ENCODE data around the gene SPPL2B. TPM values are rescaled to one million over a fixed set of nuclear protein-coding genes. Genes with fewer than 3 reads are reported as not detected.

Gene SPPL2B
- total RNA-seq, 1 donor from 2014 or later, result 153 TPM

- no peak overlapping the region for H3K27ac Mint-ChIP-seq
- H3K4me1 Mint-ChIP-seq (ENCODE audit: low read depth), result no peaks in the 10 kb centered on the region
- no peaks in the 10 kb centered on the region for H3K36me3 Mint-ChIP-seq (ENCODE audit: insufficient read depth)
- H3K9me3 Mint-ChIP-seq (ENCODE audit: low read depth), result no peaks in the 10 kb centered on the region
- H3K27me3 Mint-ChIP-seq, result no peaks in the 10 kb centered on the region
- TF ChIP-seq, protein P1, sequence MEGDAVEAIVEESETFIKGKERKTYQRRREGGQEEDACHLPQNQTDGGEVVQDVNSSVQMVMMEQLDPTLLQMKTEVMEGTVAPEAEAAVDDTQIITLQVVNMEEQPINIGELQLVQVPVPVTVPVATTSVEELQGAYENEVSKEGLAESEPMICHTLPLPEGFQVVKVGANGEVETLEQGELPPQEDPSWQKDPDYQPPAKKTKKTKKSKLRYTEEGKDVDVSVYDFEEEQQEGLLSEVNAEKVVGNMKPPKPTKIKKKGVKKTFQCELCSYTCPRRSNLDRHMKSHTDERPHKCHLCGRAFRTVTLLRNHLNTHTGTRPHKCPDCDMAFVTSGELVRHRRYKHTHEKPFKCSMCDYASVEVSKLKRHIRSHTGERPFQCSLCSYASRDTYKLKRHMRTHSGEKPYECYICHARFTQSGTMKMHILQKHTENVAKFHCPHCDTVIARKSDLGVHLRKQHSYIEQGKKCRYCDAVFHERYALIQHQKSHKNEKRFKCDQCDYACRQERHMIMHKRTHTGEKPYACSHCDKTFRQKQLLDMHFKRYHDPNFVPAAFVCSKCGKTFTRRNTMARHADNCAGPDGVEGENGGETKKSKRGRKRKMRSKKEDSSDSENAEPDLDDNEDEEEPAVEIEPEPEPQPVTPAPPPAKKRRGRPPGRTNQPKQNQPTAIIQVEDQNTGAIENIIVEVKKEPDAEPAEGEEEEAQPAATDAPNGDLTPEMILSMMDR (IDR thresholded peaks at IDR 0.05; ENCODE audit: unreplicated experiment), result no peak
- no peak for DNase-seq (ENCODE audit: low spot score, unreplicated experiment)
- H3K4me3 Mint-ChIP-seq (ENCODE audit: low read depth), result no peak overlapping the region
Observed at GRCh38 chr19:2353159-2353886, 24.8 kb downstream of the SPPL2B start.

DNA sequence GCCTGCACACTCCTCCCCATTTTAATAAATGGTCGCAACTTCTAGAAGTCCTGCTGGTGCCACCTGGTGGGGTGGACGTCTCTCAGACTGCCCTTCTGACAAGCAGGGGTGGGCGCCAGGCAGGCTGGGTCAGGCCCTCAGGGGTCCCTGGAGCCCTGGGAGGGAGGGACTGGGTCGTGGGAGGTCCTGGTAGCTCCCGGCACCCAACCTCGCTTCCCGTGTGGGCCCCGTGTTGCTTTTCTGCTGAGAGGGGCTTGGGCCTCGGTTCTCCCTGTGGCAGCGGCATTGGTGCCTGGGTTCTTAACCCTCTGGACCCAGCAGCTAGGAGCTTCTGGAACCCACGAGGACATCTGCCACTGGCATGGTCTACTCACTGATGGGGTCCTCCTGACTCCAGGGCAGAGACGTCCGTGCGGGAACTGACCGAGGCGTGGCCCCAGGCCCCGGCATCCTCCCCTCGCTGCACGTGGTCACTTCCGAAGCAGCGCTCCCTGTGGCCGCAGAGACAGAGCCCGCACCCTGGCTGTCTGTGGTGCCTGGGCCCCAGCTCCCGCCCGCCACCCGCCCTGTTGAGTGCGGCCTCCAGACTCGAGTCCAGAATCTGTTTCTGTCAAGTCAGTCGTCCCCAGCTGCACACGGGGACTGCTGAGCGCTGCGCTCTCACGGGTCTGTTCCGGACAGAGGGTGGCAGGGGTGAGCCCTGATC, 25.6 kb downstream of the SPPL2B start:
- DNase-seq (ENCODE audit: low spot score, unreplicated experiment), result no peak
- H3K4me3 Mint-ChIP-seq (ENCODE audit: low read depth), result no peak overlapping the region

DNA sequence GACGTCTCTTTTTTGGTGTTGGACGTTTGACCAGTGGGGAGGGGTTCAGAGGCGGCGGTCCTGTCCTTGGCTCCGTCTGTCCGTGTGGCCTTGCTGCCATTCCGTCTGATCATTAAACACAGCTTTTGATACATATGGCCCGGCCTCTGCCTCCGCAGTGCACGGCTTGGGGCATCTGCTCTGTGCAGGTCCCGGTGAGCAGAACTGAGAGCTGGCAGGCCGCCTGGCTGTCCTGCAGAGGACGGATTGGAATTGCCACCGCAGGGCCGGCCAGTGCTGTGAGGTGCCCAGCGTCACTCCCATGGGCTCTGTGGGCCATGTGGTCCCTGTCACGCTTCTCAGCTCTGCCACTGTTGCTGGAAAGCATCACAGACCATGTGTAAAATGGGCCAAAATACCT, 26.2 kb downstream of the SPPL2B start:
- H3K27me3 Mint-ChIP-seq, result peaks cover 11% of the 10 kb centered on the region
- no peak for DNase-seq (ENCODE audit: low spot score, unreplicated experiment)
- TF ChIP-seq, protein P1 (IDR thresholded peaks at IDR 0.05; ENCODE audit: unreplicated experiment), result no peak
- H3K9me3 Mint-ChIP-seq (ENCODE audit: low read depth), result no peaks in the 10 kb centered on the region
- H3K4me1 Mint-ChIP-seq (ENCODE audit: low read depth), result no peaks in the 10 kb centered on the region
- H3K4me3 Mint-ChIP-seq (ENCODE audit: low read depth), result no peak overlapping the region
- H3K27ac Mint-ChIP-seq, result no peak overlapping the region
- H3K36me3 Mint-ChIP-seq (ENCODE audit: insufficient read depth), result no peaks in the 10 kb centered on the region

More for the DNA sequence above, 25.6 kb downstream of the SPPL2B start:
- Mint-ChIP-seq H3K36me3 (ENCODE audit: insufficient read depth) (no peaks in the 10 kb centered on the region), H3K27ac (no peak overlapping the region), H3K4me1 (ENCODE audit: low read depth) (no peaks in the 10 kb centered on the region), H3K27me3 (peaks cover 6% of the 10 kb centered on the region), H3K9me3 (ENCODE audit: low read depth) (no peaks in the 10 kb centered on the region)
- TF ChIP-seq, protein P1 (IDR thresholded peaks at IDR 0.05; ENCODE audit: unreplicated experiment), result no peak

GRCh38 chr19:2355168-2356035, 26.9 kb downstream of the SPPL2B start:
- H3K9me3 Mint-ChIP-seq (ENCODE audit: low read depth), result no peaks in the 10 kb centered on the region
- no peak overlapping the region for H3K4me3 Mint-ChIP-seq (ENCODE audit: low read depth)
- TF ChIP-seq, protein P1 (IDR thresholded peaks at IDR 0.05; ENCODE audit: unreplicated experiment), result no peak
- H3K36me3 Mint-ChIP-seq (ENCODE audit: insufficient read depth), result no peaks in the 10 kb centered on the region
- H3K27ac Mint-ChIP-seq, result no peak overlapping the region
- DNase-seq (ENCODE audit: low spot score, unreplicated experiment), result no peak
- H3K4me1 Mint-ChIP-seq (ENCODE audit: low read depth), result no peaks in the 10 kb centered on the region
- H3K27me3 Mint-ChIP-seq, result peaks cover 13% of the 10 kb centered on the region

- no peak for DNase-seq (ENCODE audit: low spot score, unreplicated experiment)
- Mint-ChIP-seq H3K27me3 (peaks cover 17% of the 10 kb centered on the region), H3K27ac (no peak overlapping the region), H3K4me1 (ENCODE audit: low read depth) (no peaks in the 10 kb centered on the region), H3K4me3 (ENCODE audit: low read depth) (no peak overlapping the region), H3K9me3 (ENCODE audit: low read depth) (no peaks in the 10 kb centered on the region), H3K36me3 (ENCODE audit: insufficient read depth) (no peaks in the 10 kb centered on the region)
- TF ChIP-seq, protein P1 (IDR thresholded peaks at IDR 0.05; ENCODE audit: unreplicated experiment), result no peak
Observed at GRCh38 chr19:2356036-2356646, 27.7 kb downstream of the SPPL2B start.

Measured in progenitor cell of endocrine pancreas (in vitro differentiated cells).